CD4-positive, alpha-beta T cell treated with Interleukin-15 for 1 hour (primary cell): Measurements from ENCODE around the gene F2RL1.
A peak's percentile ranks its signal among the peaks of the same experiment; 100 is the strongest.
"Not testable (repeated sequence)": the region's sequence is repeated elsewhere in the genome, so short reads cannot be mapped to it uniquely, and the experiment has no call there.

Experiments
- DNase-seq: peaks from one replicate; pipeline ENCODE4 v3.0.0-alpha.2; 2020

F2RL1 gene

DNA sequence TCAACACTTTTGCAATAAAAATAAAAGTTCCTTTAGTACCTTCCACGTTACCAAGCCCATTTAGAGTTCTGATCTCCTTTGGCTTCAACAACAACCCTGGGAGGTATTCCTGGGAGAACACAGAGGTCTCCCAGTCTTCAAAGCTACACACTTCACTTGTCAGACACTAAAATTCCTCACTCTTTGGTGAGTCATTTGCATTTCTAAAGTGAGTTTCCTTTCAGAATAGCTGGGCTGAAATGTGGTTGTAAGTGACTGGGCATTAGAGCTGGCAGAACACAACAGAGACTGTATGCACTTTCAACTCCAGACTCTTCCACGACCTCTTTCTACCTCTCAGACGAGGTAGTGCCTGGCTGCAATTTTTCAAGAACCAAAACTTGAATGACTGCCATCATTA lies 11.5 kb upstream of the F2RL1 start:
- DNase-seq, result no peak

GRCh38 chr5:76808141-76808691 lies 10.6 kb upstream of the F2RL1 start:
- no peak for DNase-seq

GRCh38 chr5:76809141-76809540 lies 9.7 kb upstream of the F2RL1 start:
- DNase-seq, result no peak

- DNase-seq, result no peak
Measured at GRCh38 chr5:76810236-76810635, 8.6 kb upstream of the F2RL1 start.

GRCh38 chr5:76811214-76811613 lies 7.6 kb upstream of the F2RL1 start:
- no peak for DNase-seq

GRCh38 chr5:76812209-76812608 lies 6.6 kb upstream of the F2RL1 start:
- DNase-seq, result not testable (repeated sequence)

GRCh38 chr5:76813982-76814562 lies 4.8 kb upstream of the F2RL1 start:
- DNase-seq, result no peak

- no peak for DNase-seq
Measured at GRCh38 chr5:76816110-76816831, 2.6 kb upstream of the F2RL1 start.

DNA sequence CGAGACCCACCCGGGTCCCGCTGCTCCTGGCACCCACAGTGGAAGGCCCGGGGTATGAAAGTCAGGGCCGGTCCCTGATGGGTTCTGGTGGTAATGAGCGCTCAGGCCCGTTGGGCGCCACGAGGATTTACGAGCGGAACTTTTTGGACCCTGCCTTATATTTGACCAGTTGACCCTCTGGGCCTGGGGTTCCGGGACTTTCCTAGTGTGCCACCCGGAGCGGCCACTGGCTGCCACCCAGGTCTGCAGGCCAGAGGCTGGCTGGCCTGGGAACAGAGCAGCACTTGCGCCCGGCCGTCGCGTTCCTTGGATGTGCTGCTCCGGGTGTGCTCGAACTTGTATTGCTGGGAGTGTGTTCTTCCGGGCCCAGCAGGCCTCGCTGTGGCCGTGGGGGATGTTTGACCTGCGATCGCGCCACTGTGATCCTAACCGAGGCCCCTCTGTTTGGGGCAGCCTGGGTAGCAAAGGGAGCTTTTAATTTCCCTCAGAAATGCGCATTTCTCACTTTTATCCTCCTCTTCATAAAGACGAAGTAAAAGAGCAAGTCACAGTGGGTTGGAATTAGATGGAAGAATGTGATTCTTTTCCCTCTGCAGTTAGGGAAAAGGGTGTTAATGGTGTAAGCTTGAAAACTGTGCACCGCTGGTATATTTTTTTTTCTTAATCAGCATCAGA lies 1.2 kb downstream of the F2RL1 start:
- no peak for DNase-seq

- DNase-seq, result no peak
Measured at GRCh38 chr5:76820526-76820890, 1.7 kb downstream of the F2RL1 start.

- no peak for DNase-seq
Measured at GRCh38 chr5:76821136-76821535, 2.3 kb downstream of the F2RL1 start.

DNA sequence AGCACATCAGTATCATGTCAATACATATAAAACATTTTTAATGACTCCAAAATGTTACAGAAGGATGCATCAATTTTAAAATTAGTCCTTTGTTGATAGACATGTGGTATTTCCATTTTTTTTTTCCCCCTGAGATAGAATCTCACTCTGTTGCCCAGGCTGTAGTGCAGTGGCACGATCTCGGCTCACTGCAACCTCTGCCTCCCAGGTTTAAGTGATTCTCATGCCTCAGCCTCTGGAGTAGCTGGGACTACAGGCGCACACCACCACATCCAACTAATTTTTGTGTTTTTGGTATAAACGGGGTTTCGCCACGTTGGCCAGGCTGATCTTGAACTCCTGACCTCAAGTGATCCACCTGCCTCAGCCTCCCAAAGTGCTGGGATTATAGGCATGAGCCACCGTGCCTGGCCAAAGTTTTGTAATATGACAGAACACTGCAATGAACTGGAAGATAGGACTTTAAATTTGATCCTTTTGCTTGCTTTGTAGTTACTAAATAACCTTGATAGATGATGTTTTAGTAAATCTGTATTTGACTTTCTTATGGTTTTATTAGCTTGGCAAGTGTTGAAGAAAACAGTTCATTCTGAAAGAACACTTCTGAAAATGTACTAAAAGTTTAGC lies 3.4 kb downstream of the F2RL1 start:
- not testable (repeated sequence) for DNase-seq

GRCh38 chr5:76826416-76826815 lies 7.6 kb downstream of the F2RL1 start:
- not testable (repeated sequence) for DNase-seq

GRCh38 chr5:76831110-76831452 lies 12.3 kb downstream of the F2RL1 start:
- no peak for DNase-seq

- no peak for DNase-seq
Measured at GRCh38 chr5:76836181-76836580, 17.4 kb downstream of the F2RL1 start.

DNA sequence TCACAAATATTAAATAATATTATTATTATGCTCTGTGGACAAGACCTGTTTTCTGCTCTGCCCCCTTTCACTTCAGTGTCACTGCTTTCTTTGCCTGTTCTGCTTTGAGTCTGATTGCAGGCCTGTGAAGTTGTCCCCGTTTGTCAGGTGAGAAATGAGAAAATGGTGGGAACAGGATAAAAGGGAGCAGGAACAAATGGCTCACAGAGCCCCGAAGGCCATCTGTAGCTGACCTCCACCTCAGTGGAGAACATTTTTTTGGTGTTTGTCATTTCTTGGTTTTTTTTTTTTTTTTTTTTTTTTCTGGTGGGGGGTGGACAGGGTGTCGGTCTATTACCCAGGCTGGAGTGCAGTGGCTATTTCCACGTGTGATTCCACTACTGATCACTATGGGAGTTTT lies 17.8 kb downstream of the F2RL1 start:
- no peak for DNase-seq

DNA sequence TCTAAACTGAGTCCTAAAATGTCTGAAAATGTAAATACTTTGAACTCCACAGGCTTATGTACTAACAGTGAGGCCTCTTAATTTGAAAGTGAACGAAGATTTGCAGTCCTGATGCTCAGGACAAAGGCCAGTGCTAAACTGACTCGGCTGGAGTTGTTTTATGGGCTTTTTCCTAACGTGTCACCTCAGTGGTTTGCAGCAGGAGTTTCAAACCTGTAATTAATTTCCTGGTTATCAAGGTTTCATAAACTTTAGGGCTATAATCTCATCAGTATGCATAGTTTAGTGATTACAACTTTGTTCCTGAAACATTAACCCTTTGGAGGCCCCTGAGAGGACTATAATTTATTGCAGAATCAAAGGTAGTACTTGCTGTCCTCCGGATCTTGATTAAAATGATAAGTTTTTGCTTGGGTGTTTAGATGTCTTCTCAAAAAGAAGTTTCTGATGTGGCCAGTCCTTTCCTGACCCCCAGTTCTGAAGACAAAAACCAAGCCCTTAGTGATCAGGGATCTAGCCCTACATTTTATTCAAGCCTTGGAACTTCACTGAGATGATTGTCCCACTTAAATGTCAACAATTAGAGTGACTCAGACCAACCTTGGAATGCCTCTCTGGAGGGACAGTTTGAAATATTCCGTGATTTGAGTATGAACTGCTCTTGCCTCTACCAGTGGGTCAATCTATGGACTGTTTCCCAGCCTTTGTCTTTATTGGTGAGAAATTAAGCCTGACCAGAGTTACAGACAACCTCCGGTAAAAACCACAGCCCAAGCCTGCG lies 19.8 kb downstream of the F2RL1 start:
- no peak for DNase-seq

DNA sequence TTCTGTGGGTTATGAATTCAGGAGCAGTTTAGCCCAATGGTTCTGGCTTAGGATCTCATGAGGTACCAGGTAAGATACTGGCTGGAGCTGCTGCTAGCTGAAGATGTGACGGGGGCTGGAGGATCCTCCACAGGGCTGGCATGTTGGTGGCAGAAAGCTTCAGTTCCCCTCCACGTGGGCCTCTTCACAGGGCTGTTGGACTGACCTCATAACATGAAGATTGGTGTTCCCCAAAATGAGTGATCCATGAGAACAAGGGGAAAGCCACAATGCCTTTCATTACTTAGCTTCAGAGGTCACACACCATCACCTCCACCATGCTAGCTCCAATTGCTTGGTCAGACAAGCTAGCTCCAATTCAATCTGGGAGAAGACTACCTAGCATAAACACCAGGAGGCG lies 22.5 kb downstream of the F2RL1 start:
- DNase-seq, result no peak

DNA sequence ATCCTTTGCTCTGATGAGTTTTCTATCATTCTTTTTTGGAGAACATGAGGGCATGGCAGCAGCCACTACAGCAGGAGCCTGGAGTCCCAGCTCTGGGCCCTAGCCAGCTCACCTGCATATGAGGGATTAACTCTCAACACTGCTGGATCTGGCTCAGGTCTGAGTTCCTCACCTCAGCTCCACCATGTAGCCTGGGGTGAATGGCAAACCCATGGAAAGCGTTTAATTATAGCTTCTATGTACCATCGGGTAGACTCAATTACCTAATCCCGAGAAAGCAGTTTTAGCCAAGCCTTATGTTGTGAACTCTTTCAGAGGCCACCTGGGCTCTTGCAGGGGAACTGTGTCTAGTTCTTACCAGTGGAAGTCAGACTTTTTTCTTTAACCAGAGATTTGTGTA lies 27.1 kb downstream of the F2RL1 start:
- no peak for DNase-seq

GRCh38 chr5:76849419-76850291 lies 30.8 kb downstream of the F2RL1 start, which contains the start of gene S100Z:
Gene S100Z, plus strand, starts transcription at chr5:76850014. Its CDS starts 25,346 bp downstream, at chr5:76875360.
- DNase-seq, result peak; percentile 36

DNA sequence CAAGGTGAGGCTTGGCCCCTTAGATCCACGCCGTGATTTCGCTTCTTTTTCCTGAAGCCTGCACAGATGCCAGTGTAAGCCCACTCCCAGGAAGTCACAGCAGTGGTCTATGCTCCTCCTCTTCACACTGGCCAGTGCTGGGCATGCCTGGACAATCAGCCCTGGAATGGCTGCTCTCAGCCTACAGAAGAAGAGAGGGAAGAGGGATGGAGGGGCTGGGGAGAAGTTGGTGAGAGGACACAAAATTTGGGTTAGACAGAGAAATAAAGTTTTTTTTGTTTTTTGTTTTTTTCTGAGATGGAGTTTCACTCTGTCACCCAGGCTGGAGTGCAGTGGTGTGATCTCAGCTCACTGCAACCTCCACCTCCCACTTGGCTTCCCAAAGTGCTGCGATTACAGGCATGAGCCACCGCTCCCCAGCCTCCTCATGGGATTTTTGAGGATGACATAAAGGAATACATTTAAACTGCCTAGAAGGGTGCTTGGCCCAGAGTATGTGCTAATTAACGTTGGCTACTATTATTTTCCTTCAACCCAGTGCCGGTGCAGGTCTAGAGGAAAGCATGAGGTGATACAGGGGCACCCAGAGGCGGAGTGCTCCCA lies 31.8 kb downstream of the F2RL1 start:
- no peak for DNase-seq
